Epithelial cell of esophagus (primary cell): ENCODE results near the gene FAAH2.
A peak's percentile ranks its signal among the peaks of the same experiment; 100 is the strongest.
"Not testable (repeated sequence)": the region's sequence is repeated elsewhere in the genome, so short reads cannot be mapped to it uniquely, and the experiment has no call there.

Experiments
- DNase-seq: peaks from one replicate; pipeline ENCODE4 v3.0.0; 2010; ENCODE audit warnings: low read depth
- H3K4me3 ChIP-seq: 2 replicates; pipeline ENCODE4 v1.5.1; 2011; ENCODE audit warnings: mild to moderate bottlenecking, low read length, control low read depth
- TF ChIP-seq, protein P1 (sequence below): IDR thresholded peaks from 2 replicates; pipeline ENCODE4 v1.5.1; 2011; ENCODE audit warnings: low read depth, mild to moderate bottlenecking, low read length, control low read depth, inconsistent platforms; ENCODE audit not compliant: insufficient read depth; ENCODE audit errors: missing control alignments

Gene FAAH2

GRCh38 chrX:57270980-57271379 lies 15.5 kb upstream of the FAAH2 start:
- TF ChIP-seq, protein P1, sequence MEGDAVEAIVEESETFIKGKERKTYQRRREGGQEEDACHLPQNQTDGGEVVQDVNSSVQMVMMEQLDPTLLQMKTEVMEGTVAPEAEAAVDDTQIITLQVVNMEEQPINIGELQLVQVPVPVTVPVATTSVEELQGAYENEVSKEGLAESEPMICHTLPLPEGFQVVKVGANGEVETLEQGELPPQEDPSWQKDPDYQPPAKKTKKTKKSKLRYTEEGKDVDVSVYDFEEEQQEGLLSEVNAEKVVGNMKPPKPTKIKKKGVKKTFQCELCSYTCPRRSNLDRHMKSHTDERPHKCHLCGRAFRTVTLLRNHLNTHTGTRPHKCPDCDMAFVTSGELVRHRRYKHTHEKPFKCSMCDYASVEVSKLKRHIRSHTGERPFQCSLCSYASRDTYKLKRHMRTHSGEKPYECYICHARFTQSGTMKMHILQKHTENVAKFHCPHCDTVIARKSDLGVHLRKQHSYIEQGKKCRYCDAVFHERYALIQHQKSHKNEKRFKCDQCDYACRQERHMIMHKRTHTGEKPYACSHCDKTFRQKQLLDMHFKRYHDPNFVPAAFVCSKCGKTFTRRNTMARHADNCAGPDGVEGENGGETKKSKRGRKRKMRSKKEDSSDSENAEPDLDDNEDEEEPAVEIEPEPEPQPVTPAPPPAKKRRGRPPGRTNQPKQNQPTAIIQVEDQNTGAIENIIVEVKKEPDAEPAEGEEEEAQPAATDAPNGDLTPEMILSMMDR, result no peak
- DNase-seq, result no peak
- no peak overlapping the region for H3K4me3 ChIP-seq

GRCh38 chrX:57282568-57282967 lies 3.9 kb upstream of the FAAH2 start:
- peak; percentile 9 for DNase-seq
- H3K4me3 ChIP-seq, result no peak overlapping the region
- TF ChIP-seq, protein P1, result no peak

DNA sequence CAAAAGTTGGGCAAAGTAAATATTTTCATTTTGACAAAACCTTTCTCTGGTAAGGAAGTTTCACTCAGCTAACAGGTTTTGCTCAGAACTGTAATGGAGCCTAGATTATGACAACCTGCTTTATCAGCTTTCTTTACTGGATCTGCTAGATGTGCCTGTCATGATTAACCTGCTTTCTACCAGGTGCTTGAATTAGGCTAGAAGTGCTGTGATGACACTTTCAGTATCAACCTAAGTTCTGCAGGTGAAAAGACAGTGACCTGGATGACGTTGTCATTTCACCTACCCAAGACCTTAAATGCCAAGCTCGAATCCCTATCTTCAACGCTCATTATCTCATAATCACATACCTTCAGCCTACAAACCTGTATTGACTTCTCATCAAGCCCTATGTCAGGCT lies 1.5 kb upstream of the FAAH2 start:
- DNase-seq, result peak; percentile 8
- H3K4me3 ChIP-seq, result no peak overlapping the region
- TF ChIP-seq, protein P1, result no peak

GRCh38 chrX:57289089-57289488 lies 2.6 kb downstream of the FAAH2 start:
- TF ChIP-seq, protein P1, result no peak
- DNase-seq, result peak; percentile 53

GRCh38 chrX:57294961-57295360 lies 8.5 kb downstream of the FAAH2 start:
- TF ChIP-seq, protein P1, result no peak
- DNase-seq, result no peak
- H3K4me3 ChIP-seq, result no peak overlapping the region

More at GRCh38 chrX:57289089-57289488, 2.6 kb downstream of the FAAH2 start:
- no peak overlapping the region for H3K4me3 ChIP-seq

DNA sequence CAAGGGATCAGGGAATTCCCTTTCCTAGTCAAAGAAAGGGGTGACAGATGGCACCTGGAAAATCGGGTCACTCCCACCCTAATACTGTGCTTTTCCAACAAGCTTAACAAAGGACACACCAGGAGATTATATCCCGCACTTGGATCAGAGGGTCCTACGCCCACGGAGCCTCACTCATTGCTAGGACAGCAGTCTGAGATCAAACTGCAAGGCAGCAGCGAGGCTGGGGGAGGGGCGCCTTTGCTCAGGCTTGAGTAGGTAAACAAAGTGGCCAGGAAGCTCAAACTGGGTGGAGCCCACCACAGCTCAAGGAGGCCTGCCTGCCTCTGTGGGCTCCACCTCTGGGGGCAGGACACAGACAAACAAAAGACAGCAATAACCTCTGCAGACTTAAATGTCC lies 9.2 kb downstream of the FAAH2 start:
- H3K4me3 ChIP-seq, DNase-seq: not testable (repeated sequence)

- no peak for DNase-seq
- no peak overlapping the region for H3K4me3 ChIP-seq
- TF ChIP-seq, protein P1, result no peak
These were observed 27.2 kb downstream of the FAAH2 start for GRCh38 chrX:57313583-57314215.
